ENCODE data around the gene PPARG. TPM values are rescaled to one million over a fixed set of nuclear protein-coding genes. Genes with fewer than 3 reads are reported as not detected.

The PPARG gene
- polyA plus RNA-seq, 6 donors from 2014 or later, result not detected

GRCh38 chr3:12345141-12345561, 56.3 kb downstream of the PPARG start:
- no peak for ATAC-seq (ENCODE audit: low read depth in 2 of 2)
- H3K4me3 Mint-ChIP-seq, result no peak overlapping the region
- DNase-seq, result no peak
- H3K4me1 Mint-ChIP-seq, result no peaks in the 10 kb centered on the region
- no peaks in the 10 kb centered on the region for H3K36me3 Mint-ChIP-seq
- no peaks in the 10 kb centered on the region for H3K9me3 Mint-ChIP-seq
- peaks cover 21 to 35% (median 22%) of the 10 kb centered on the region in 3 donors for H3K27me3 Mint-ChIP-seq
- no peak overlapping the region for H3K27ac Mint-ChIP-seq

- H3K4me1 Mint-ChIP-seq, result no peaks in the 10 kb centered on the region
- no peaks in the 10 kb centered on the region for H3K36me3 Mint-ChIP-seq
- H3K27me3 Mint-ChIP-seq, result peaks cover 22 to 33% (median 24%) of the 10 kb centered on the region in 3 donors
- DNase-seq (no peak), ATAC-seq (ENCODE audit: low read depth in 2 of 2) (no peak)
- H3K27ac Mint-ChIP-seq, result no peak overlapping the region
- H3K4me3 Mint-ChIP-seq, result no peak overlapping the region
- H3K9me3 Mint-ChIP-seq, result no peaks in the 10 kb centered on the region
These were observed 57.0 kb downstream of the PPARG start for GRCh38 chr3:12345584-12346494.

GRCh38 chr3:12347301-12347700, 58.4 kb downstream of the PPARG start:
- no peak for DNase-seq
- no peak overlapping the region for H3K27ac Mint-ChIP-seq
- no peak overlapping the region for H3K4me3 Mint-ChIP-seq
- H3K4me1 Mint-ChIP-seq, result no peaks in the 10 kb centered on the region
- no peak for ATAC-seq (ENCODE audit: low read depth in 2 of 2)
- peaks cover 30 to 34% (median 33%) of the 10 kb centered on the region in 3 donors for H3K27me3 Mint-ChIP-seq
- no peaks in the 10 kb centered on the region for H3K9me3 Mint-ChIP-seq
- H3K36me3 Mint-ChIP-seq, result no peaks in the 10 kb centered on the region

GRCh38 chr3:12349895-12350811, 61.3 kb downstream of the PPARG start:
- DNase-seq (no peak), ATAC-seq (ENCODE audit: low read depth in 2 of 2) (no peak)
- Mint-ChIP-seq H3K9me3 (no peaks in the 10 kb centered on the region), H3K36me3 (no peaks in the 10 kb centered on the region), H3K4me3 (no peak overlapping the region), H3K4me1 (no peaks in the 10 kb centered on the region), H3K27ac (no peak overlapping the region), H3K27me3 (peaks cover 26 to 29% (median 26%) of the 10 kb centered on the region in 3 donors)

GRCh38 chr3:12351145-12351544, 62.3 kb downstream of the PPARG start:
- ATAC-seq (ENCODE audit: low read depth in 2 of 2) (no peak), DNase-seq (no peak)
- Mint-ChIP-seq H3K9me3 (no peaks in the 10 kb centered on the region), H3K27me3 (peaks cover 16 to 26% (median 20%) of the 10 kb centered on the region in 3 donors), H3K27ac (no peak overlapping the region), H3K36me3 (no peaks in the 10 kb centered on the region), H3K4me1 (no peaks in the 10 kb centered on the region), H3K4me3 (no peak overlapping the region)

GRCh38 chr3:12352253-12352652, 63.4 kb downstream of the PPARG start:
- Mint-ChIP-seq H3K9me3 (no peaks in the 10 kb centered on the region), H3K4me1 (no peaks in the 10 kb centered on the region), H3K4me3 (no peak overlapping the region), H3K27me3 (peaks cover 22 to 25% (median 22%) of the 10 kb centered on the region in 3 donors), H3K27ac (no peak overlapping the region), H3K36me3 (no peaks in the 10 kb centered on the region)
- DNase-seq (no peak), ATAC-seq (ENCODE audit: low read depth in 2 of 2) (no peak)

GRCh38 chr3:12352755-12353154, 63.9 kb downstream of the PPARG start:
- Mint-ChIP-seq H3K27ac (no peak overlapping the region), H3K36me3 (no peaks in the 10 kb centered on the region), H3K27me3 (peaks cover 20 to 22% (median 21%) of the 10 kb centered on the region in 3 donors), H3K4me3 (no peak overlapping the region), H3K4me1 (no peaks in the 10 kb centered on the region), H3K9me3 (no peaks in the 10 kb centered on the region)
- ATAC-seq (ENCODE audit: low read depth in 2 of 2) (no peak), DNase-seq (no peak)

GRCh38 chr3:12353796-12354525, 65.1 kb downstream of the PPARG start:
- no peak for DNase-seq
- H3K36me3 Mint-ChIP-seq, result no peaks in the 10 kb centered on the region

GRCh38 chr3:12356175-12356574, 67.3 kb downstream of the PPARG start:
- peaks cover 3 to 19% (median 14%) of the 10 kb centered on the region in 3 donors for H3K27me3 Mint-ChIP-seq
- no peak overlapping the region for H3K27ac Mint-ChIP-seq
- no peak for ATAC-seq (ENCODE audit: low read depth in 2 of 2)
- peaks cover 0 to 4% (median 1%) of the 10 kb centered on the region in 7 donors for H3K9me3 Mint-ChIP-seq
- DNase-seq, result no peak
- H3K4me3 Mint-ChIP-seq, result no peak overlapping the region
- H3K36me3 Mint-ChIP-seq, result no peaks in the 10 kb centered on the region
- H3K4me1 Mint-ChIP-seq, result no peaks in the 10 kb centered on the region

More at GRCh38 chr3:12353796-12354525, 65.1 kb downstream of the PPARG start:
- Mint-ChIP-seq H3K4me3 (no peak overlapping the region), H3K27me3 (peaks cover 13 to 21% (median 14%) of the 10 kb centered on the region in 3 donors), H3K27ac (no peak overlapping the region), H3K4me1 (no peaks in the 10 kb centered on the region), H3K9me3 (no peaks in the 10 kb centered on the region)
- ATAC-seq (ENCODE audit: low read depth in 2 of 2), result no peak

GRCh38 chr3:12356996-12357395, 68.1 kb downstream of the PPARG start:
- ATAC-seq (ENCODE audit: low read depth in 2 of 2), result no peak
- no peaks in the 10 kb centered on the region for H3K4me1 Mint-ChIP-seq
- H3K27me3 Mint-ChIP-seq, result peaks cover 0 to 14% (median 11%) of the 10 kb centered on the region in 3 donors
- no peak overlapping the region for H3K27ac Mint-ChIP-seq
- H3K36me3 Mint-ChIP-seq, result no peaks in the 10 kb centered on the region
- H3K9me3 Mint-ChIP-seq, result peaks cover 0 to 5% (median 1%) of the 10 kb centered on the region in 7 donors
- DNase-seq, result no peak
- H3K4me3 Mint-ChIP-seq, result no peak overlapping the region

GRCh38 chr3:12357456-12357855, 68.6 kb downstream of the PPARG start:
- peak overlapping the region in 1 of 6 donors; percentile 9 for H3K27ac Mint-ChIP-seq
- no peak for ATAC-seq (ENCODE audit: low read depth in 2 of 2)
- H3K9me3 Mint-ChIP-seq, result peaks cover 0 to 5% (median 1%) of the 10 kb centered on the region in 7 donors
- H3K27me3 Mint-ChIP-seq, result peaks cover 0 to 14% (median 9%) of the 10 kb centered on the region in 3 donors
- no peaks in the 10 kb centered on the region for H3K36me3 Mint-ChIP-seq
- H3K4me1 Mint-ChIP-seq, result no peaks in the 10 kb centered on the region
- DNase-seq, result no peak
- no peak overlapping the region for H3K4me3 Mint-ChIP-seq

- Mint-ChIP-seq H3K27ac (no peak overlapping the region), H3K9me3 (peaks cover 0 to 8% (median 4%) of the 10 kb centered on the region in 7 donors), H3K27me3 (peaks cover 0 to 5% (median 0%) of the 10 kb centered on the region in 3 donors), H3K36me3 (no peaks in the 10 kb centered on the region), H3K4me3 (peak overlapping the region in 1 of 8 donors; percentile 5), H3K4me1 (peaks cover 7 to 11% (median 9%) of the 10 kb centered on the region in 3 donors)
- no peak for ATAC-seq (ENCODE audit: low read depth in 2 of 2)
- no peak for DNase-seq
These were observed 74.7 kb downstream of the PPARG start for GRCh38 chr3:12363397-12364195.

All from naive B cell (primary cell).